ENCODE results near the gene JAK1. TPM values are rescaled to one million over a fixed set of nuclear protein-coding genes. Genes with fewer than 3 reads are reported as not detected.

JAK1 gene
- total RNA-seq, 1 experiment from 2014 or later: 138 TPM

- no peak for ATAC-seq
- Histone ChIP-seq H3K27ac (ENCODE audit: low read length) (no peak overlapping the region), H3K27me3 (ENCODE audit: control insufficient read depth, insufficient read depth, low read length) (no peaks in the 10 kb centered on the region; the same call in 1 of the 2 replicates), H3K4me1 (ENCODE audit: control insufficient read depth, insufficient read depth, low read length) (no peaks in the 10 kb centered on the region), H3K9me3 (ENCODE audit: control insufficient read depth, insufficient read depth, low read depth, low read length) (no peaks in the 10 kb centered on the region), H3K36me3 (ENCODE audit: control insufficient read depth, insufficient read depth, low read length) (no peaks in the 10 kb centered on the region), H3K4me3 (ENCODE audit: low read depth in 2 of 2, low read length in 2 of 2) (no peak overlapping the region)
- CTCF ChIA-PET: no interaction called here
- no peak for DNase-seq (ENCODE audit: low read depth, low spot score)
- intact Hi-C loops (cut with micrococcal nuclease; ENCODE audit: unreplicated experiment) (no loop called here), in situ Hi-C loops (cut with HindIII; ENCODE audit: low pct_unique_long_range_greater_than_20kb, low sequenced_read_pairs) (no loop called here)
- POLR2A ChIA-PET: interaction anchor here (0.6 kb wide), 1 partner anchor 346 kb away, joined by 9 read pairs; no protein-coding TSS in a partner anchor
- TF ChIP-seq POLR2AphosphoS5 (IDR thresholded peaks at IDR 0.05; ENCODE audit: low read depth, low read length) (no peak), REST (IDR thresholded peaks at IDR 0.05; ENCODE audit: insufficient read depth in 1 of 2, low read depth in 2 of 2, low read length in 1 of 2) (no peak), TCF7L2 (IDR thresholded peaks at IDR 0.05; ENCODE audit: low read depth, low read length) (no peak), CTCF (IDR thresholded peaks at IDR 0.05) (no peak), SIN3A (IDR thresholded peaks at IDR 0.05; ENCODE audit: borderline replicate concordance, insufficient read depth, low read depth, low read length) (no peak)
- no TSS peak for BruUV-seq (replicated peaks)
Observed at GRCh38 chr1:65009176-65009575, 42.8 kb upstream of the JAK1 start.

GRCh38 chr1:65006806-65007205, 40.5 kb upstream of the JAK1 start:
- intact Hi-C loops (cut with micrococcal nuclease; ENCODE audit: unreplicated experiment): no loop called here
- CTCF ChIA-PET: no interaction called here
- Histone ChIP-seq H3K36me3 (ENCODE audit: control insufficient read depth, insufficient read depth, low read length) (no peaks in the 10 kb centered on the region), H3K4me3 (ENCODE audit: low read depth in 2 of 2, low read length in 2 of 2) (no peak overlapping the region), H3K9me3 (ENCODE audit: control insufficient read depth, insufficient read depth, low read depth, low read length) (no peaks in the 10 kb centered on the region), H3K27me3 (ENCODE audit: control insufficient read depth, insufficient read depth, low read length) (no peaks in the 10 kb centered on the region; the same call in 1 of the 2 replicates), H3K4me1 (ENCODE audit: control insufficient read depth, insufficient read depth, low read length) (peaks cover 5% of the 10 kb centered on the region), H3K27ac (ENCODE audit: low read length) (no peak overlapping the region)
- TF ChIP-seq TCF7L2 (IDR thresholded peaks at IDR 0.05; ENCODE audit: low read depth, low read length) (no peak), SIN3A (IDR thresholded peaks at IDR 0.05; ENCODE audit: borderline replicate concordance, insufficient read depth, low read depth, low read length) (no peak), CTCF (IDR thresholded peaks at IDR 0.05) (no peak), POLR2AphosphoS5 (IDR thresholded peaks at IDR 0.05; ENCODE audit: low read depth, low read length) (no peak), REST (IDR thresholded peaks at IDR 0.05; ENCODE audit: insufficient read depth in 1 of 2, low read depth in 2 of 2, low read length in 1 of 2) (no peak)
- in situ Hi-C loops (cut with HindIII; ENCODE audit: low pct_unique_long_range_greater_than_20kb, low sequenced_read_pairs): no loop called here
- no TSS peak for BruUV-seq (replicated peaks)
- POLR2A ChIA-PET: no interaction called here
- no peak for ATAC-seq
- DNase-seq (ENCODE audit: low read depth, low spot score): no peak

Measured in Panc1 (cell line).